Lower leg skin (tissue), 3 donors: Measurements from ENCODE around the gene ZNF79.

Source experiments
- POLR2A ChIP-seq, 2 donors: fragments of 450-650 bp; IDR thresholded peaks; one replicate each; pipeline ENCODE4 v1.6.1; 2016 to 2017; ENCODE audit warnings: antibody characterized with exemption in 2 of 2, mild to moderate bottlenecking in 1 of 2, moderate library complexity in 1 of 2
- TF ChIP-seq, protein P1 (sequence below), 3 donors: fragments of 450-650 bp; IDR thresholded peaks; one replicate each; pipeline ENCODE4 v1.5.1; 2016; ENCODE audit warnings: antibody characterized with exemption in 3 of 3, mild to moderate bottlenecking in 3 of 3, moderate library complexity in 2 of 3

DNA sequence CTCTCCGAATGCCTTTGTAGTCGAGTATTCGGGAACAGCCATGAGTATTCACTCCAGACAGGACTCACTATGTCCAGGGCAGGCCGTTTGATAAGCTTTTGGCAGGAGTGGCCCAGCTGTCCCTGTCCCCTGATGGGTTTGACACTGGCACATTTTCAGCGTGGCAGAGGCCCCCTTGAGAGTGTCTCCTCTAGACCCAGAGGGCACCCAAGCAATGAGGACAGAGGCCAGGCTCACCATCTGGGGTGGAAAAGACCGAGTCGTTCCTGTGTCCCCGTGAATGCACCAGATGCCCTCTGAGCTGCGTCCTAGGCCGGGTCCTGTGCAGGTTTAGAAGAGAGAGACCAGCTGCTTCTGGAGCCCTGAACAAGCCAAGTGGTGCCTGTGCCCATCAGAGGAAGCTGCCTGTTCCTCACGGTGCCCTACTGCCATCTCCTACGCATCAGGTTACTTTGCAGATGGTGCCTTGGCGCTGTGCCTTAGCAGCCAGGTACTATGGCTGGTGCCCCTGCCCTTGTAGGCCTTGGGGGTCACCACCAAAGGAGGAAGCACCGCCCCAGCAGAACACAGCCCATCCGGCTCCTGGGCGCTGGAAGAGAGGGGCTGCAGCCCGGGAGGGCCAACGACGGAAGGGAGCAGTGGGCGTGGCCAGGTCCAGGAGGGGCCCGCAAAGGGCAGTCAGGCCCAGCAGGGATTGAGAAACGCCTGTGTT, 69.6 kb downstream of the ZNF79 start:
- no peak for TF ChIP-seq POLR2A (IDR thresholded peaks at IDR 0.05)
- TF ChIP-seq, protein P1, sequence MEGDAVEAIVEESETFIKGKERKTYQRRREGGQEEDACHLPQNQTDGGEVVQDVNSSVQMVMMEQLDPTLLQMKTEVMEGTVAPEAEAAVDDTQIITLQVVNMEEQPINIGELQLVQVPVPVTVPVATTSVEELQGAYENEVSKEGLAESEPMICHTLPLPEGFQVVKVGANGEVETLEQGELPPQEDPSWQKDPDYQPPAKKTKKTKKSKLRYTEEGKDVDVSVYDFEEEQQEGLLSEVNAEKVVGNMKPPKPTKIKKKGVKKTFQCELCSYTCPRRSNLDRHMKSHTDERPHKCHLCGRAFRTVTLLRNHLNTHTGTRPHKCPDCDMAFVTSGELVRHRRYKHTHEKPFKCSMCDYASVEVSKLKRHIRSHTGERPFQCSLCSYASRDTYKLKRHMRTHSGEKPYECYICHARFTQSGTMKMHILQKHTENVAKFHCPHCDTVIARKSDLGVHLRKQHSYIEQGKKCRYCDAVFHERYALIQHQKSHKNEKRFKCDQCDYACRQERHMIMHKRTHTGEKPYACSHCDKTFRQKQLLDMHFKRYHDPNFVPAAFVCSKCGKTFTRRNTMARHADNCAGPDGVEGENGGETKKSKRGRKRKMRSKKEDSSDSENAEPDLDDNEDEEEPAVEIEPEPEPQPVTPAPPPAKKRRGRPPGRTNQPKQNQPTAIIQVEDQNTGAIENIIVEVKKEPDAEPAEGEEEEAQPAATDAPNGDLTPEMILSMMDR (IDR thresholded peaks at IDR 0.05): no peak
